Measurements from ENCODE around the gene NT5C. TPM values are rescaled to one million over a fixed set of nuclear protein-coding genes. Genes with fewer than 3 reads are reported as not detected.

Gene NT5C
- total RNA-seq, 1 donor from 2014 or later, result 80.1 TPM

GRCh38 chr17:75091855-75092327 is 39.7 kb downstream of the NT5C start:
- Mint-ChIP-seq H3K27me3 (ENCODE audit: insufficient read depth) (no peaks in the 10 kb centered on the region), H3K4me3 (no peak overlapping the region), H3K36me3 (ENCODE audit: low read depth) (no peaks in the 10 kb centered on the region), H3K9me3 (no peaks in the 10 kb centered on the region), H3K27ac (no peak overlapping the region), H3K4me1 (ENCODE audit: low read depth) (peaks cover 20% of the 10 kb centered on the region)
- no peak for DNase-seq (ENCODE audit: low spot score)
- intact Hi-C loops (cut with micrococcal nuclease), result no loop called here

GRCh38 chr17:75090871-75091854 is 40.4 kb downstream of the NT5C start:
- Mint-ChIP-seq H3K9me3 (no peaks in the 10 kb centered on the region), H3K4me3 (no peak overlapping the region), H3K27ac (no peak overlapping the region), H3K4me1 (ENCODE audit: low read depth) (peaks cover 26% of the 10 kb centered on the region), H3K36me3 (ENCODE audit: low read depth) (no peaks in the 10 kb centered on the region), H3K27me3 (ENCODE audit: insufficient read depth) (no peaks in the 10 kb centered on the region)
- no peak for DNase-seq (ENCODE audit: low spot score)
- intact Hi-C loops (cut with micrococcal nuclease), result no loop called here

- H3K4me1 Mint-ChIP-seq (ENCODE audit: low read depth), result peaks cover 33% of the 10 kb centered on the region
- H3K36me3 Mint-ChIP-seq (ENCODE audit: low read depth), result no peaks in the 10 kb centered on the region
- no peaks in the 10 kb centered on the region for H3K9me3 Mint-ChIP-seq
- no peak for DNase-seq (ENCODE audit: low spot score)
- intact Hi-C loops (cut with micrococcal nuclease), result loop anchor here (5.0 kb wide), 2 partner anchors 41 to 106 kb away; partner anchors contain the start of genes ATP5PD and KCTD2
- peak overlapping the region; percentile 42 for H3K27ac Mint-ChIP-seq
- no peaks in the 10 kb centered on the region for H3K27me3 Mint-ChIP-seq (ENCODE audit: insufficient read depth)
- peak overlapping the region; percentile 80 for H3K4me3 Mint-ChIP-seq
These were observed 42.8 kb downstream of the NT5C start for GRCh38 chr17:75088465-75089417.

DNA sequence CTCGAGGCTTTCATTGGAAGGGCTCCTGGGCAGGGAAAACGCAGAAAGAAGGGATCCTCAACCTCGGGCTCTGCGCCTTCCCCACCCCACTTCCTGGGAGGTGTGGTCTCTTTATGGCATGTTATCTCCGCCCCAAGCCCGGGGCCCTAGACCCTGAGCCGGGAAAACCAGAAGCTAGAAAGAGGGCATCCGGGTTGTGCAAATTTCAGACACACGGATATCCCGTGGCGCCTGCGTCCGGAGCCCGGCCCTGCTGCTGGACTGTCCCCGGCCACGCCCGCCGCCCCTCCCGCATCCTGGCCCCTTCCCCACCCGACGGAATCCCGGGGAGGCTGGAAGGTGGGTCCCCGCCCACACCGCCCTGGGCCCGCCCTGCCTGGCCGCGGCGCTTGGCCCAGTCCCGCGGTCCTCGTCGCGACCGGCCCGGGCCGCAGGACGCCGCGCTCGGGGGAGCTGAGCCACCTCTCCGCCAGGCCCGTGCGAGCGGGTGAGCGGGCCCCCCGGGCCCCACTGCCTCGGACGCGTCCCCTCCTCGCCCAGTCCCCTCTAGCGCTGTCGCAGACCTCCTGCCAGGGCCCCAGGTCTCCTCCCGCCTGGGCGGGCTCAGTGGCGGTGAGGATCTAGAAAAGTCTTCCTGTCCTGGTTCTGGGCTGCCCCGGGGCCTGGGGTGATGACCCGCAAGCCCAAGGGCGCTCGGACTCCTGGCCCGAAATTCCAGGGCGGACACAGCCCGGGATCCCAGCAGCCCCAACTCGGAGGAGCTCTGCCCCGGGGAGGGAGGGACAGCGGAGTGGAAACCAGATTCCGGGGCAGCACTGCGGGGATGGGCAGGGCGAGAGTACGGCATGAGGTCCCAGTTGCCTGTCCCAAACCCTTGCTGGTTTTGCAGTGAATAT is 43.7 kb downstream of the NT5C start, which contains the start of gene SLC16A5:
SLC16A5 (plus strand) TSS at position 397 of the 896 bp plus-strand sequence. CDS start 5,683 bp downstream, outside the sequence.
- Mint-ChIP-seq H3K4me3 (peak within 1 kb of the TSS; percentile 80), H3K27me3 (ENCODE audit: insufficient read depth) (no peaks in the 10 kb centered on the region), H3K27ac (peak within 1 kb of the TSS; percentile 59), H3K36me3 (ENCODE audit: low read depth) (no peaks in the 10 kb centered on the region), H3K9me3 (no peaks in the 10 kb centered on the region), H3K4me1 (ENCODE audit: low read depth) (peaks cover 33% of the 10 kb centered on the region)
- peak; percentile 49 for DNase-seq (ENCODE audit: low spot score)
- intact Hi-C loops (cut with micrococcal nuclease), result loop anchor here (1.0 to 5.0 kb wide), 3 partner anchors 21 to 106 kb away; partner anchors contain the start of genes ARMC7, ATP5PD and KCTD2

DNA sequence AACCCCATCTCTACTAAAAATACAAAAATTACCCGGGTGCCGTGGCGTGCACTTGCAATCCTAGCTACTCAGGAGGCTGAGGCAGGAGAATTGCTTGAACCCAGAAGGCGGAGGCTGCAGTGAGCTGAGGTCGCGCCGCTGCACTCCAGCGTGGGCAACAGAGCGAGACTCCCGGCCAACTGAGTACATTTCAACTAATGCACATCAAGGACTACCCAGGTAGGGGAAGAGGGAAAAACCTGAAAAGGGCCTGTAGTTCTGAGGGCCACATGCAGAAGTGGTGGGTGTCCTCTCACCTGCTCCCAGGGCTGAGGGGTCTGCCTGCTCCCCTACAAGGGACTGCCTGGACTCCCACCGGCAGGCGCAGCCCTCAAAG is 44.4 kb downstream of the NT5C start:
- Mint-ChIP-seq H3K36me3 (ENCODE audit: low read depth) (no peaks in the 10 kb centered on the region), H3K9me3 (no peaks in the 10 kb centered on the region), H3K4me1 (ENCODE audit: low read depth) (peaks cover 27% of the 10 kb centered on the region), H3K27me3 (ENCODE audit: insufficient read depth) (no peaks in the 10 kb centered on the region), H3K4me3 (peak overlapping the region; percentile 69), H3K27ac (peak overlapping the region; percentile 57)
- intact Hi-C loops (cut with micrococcal nuclease), result loop anchor here (1.0 to 5.0 kb wide), 3 partner anchors 22 to 105 kb away; partner anchors contain the start of genes ARMC7, ATP5PD and KCTD2
- no peak for DNase-seq (ENCODE audit: low spot score)

DNA sequence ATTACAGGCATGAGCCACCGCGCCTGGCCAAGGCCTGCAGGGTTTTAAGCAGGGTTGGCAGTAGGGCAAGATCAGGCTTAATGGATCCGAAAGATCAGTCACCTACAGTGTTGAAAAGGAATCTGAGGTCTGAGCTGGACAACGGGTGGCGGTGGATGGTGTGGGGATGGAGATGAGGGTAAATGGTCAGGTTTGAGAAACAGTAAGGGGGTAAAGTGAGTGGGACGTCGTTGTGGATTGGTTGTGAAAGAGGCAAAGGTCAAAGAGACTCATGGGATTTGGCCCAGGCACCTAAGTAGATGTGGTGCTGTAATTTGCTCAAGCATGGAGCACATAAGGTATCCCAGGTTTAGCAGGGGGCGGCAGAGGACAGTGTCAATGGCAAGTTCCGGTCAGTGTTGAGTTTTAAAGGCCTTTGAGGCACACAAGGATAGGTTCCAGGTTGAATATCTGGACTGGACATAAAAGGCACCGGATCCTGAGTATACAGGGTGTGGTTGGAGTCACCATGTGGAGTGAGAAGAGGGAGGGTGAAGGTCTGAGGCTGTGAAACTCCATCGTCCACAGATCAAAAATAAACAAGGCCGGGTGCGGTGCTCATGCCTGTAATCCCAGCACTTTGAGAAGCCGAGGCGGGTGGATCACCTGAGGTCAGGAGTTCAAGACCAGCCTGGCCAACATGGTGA is 44.9 kb downstream of the NT5C start:
- Mint-ChIP-seq H3K36me3 (ENCODE audit: low read depth) (no peaks in the 10 kb centered on the region), H3K27me3 (ENCODE audit: insufficient read depth) (no peaks in the 10 kb centered on the region), H3K9me3 (no peaks in the 10 kb centered on the region), H3K27ac (peak overlapping the region; percentile 59), H3K4me1 (ENCODE audit: low read depth) (peaks cover 25% of the 10 kb centered on the region), H3K4me3 (peak overlapping the region; percentile 69)
- DNase-seq (ENCODE audit: low spot score), result no peak
- intact Hi-C loops (cut with micrococcal nuclease), result loop anchor here (1.0 to 5.0 kb wide), 3 partner anchors 23 to 104 kb away; partner anchors contain the start of genes ARMC7, ATP5PD and KCTD2

- H3K27ac Mint-ChIP-seq, result no peak overlapping the region
- intact Hi-C loops (cut with micrococcal nuclease), result no loop called here
- H3K4me3 Mint-ChIP-seq, result no peak overlapping the region
- no peak for DNase-seq (ENCODE audit: low spot score)
- no peaks in the 10 kb centered on the region for H3K36me3 Mint-ChIP-seq (ENCODE audit: low read depth)
- no peaks in the 10 kb centered on the region for H3K27me3 Mint-ChIP-seq (ENCODE audit: insufficient read depth)
- no peaks in the 10 kb centered on the region for H3K9me3 Mint-ChIP-seq
- peaks cover 19% of the 10 kb centered on the region for H3K4me1 Mint-ChIP-seq (ENCODE audit: low read depth)
These were observed 47.4 kb downstream of the NT5C start for GRCh38 chr17:75084039-75084660.

DNA sequence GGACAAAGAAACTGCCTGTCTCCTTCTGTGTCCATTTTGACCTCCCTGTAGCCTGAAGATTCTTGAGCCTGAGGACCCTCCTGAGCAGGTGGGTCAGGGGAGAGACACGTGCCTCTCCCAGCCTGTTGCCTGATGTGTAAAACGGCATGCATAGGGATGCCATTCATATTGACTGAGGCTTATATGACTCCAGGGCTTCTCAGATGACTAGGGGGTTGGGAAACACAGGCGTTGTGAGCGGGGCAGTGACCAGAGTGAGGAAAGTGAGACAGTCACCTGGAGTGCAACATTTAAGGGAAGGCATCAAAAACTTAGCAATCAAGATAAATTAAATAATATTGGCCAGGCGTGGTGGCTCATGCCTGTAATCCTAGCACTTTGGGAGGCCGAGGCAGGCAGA is 48.9 kb downstream of the NT5C start:
- intact Hi-C loops (cut with micrococcal nuclease), result no loop called here
- no peak for DNase-seq (ENCODE audit: low spot score)
- Mint-ChIP-seq H3K36me3 (ENCODE audit: low read depth) (no peaks in the 10 kb centered on the region), H3K9me3 (no peaks in the 10 kb centered on the region), H3K4me3 (no peak overlapping the region), H3K4me1 (ENCODE audit: low read depth) (peaks cover 21% of the 10 kb centered on the region), H3K27ac (no peak overlapping the region), H3K27me3 (ENCODE audit: insufficient read depth) (no peaks in the 10 kb centered on the region)

DNA sequence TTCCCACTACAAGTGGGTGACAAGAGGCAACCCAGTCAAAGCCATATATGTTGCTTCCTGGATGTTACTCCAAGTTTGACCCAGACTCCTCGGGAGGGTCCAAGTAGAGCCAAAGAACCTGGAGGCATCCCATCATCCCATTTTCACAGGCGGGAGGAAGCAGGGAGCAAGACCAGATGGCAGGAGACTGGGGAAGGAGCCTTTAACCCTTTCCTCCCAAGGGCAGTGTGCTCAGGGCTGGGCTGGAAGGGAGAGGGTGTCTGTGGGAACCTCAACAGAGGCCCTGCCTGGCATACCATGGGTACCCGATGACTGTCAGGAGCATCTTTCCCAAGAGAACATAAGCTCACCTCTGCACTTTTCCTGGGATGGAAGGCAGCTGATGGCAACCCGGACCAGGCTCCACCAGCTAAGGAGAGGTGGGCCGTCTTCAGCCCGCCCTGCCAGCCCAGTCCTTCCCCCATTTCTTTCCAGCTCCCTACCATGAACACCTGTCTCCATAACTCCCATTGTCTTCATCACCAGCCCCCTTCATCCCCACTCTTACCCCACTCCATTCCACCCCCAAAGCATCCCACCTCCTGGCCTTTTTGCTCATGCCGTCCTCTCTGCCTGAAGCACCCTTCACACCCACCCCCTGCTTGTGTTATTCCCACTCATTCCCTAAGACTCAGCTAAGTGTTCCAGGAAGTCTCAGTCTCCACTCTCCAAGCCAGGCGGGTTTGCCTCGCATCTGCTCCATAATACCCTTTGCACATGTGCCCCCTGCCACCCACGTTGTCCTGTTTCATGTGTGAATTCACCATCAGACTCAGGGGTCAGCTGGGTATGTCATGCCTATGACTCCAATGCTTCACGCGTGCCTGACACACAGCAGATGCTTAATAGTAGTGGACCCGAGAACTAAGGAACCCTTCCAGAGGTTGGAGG is 49.7 kb downstream of the NT5C start:
- Mint-ChIP-seq H3K27me3 (ENCODE audit: insufficient read depth) (no peaks in the 10 kb centered on the region), H3K36me3 (ENCODE audit: low read depth) (no peaks in the 10 kb centered on the region), H3K4me3 (no peak overlapping the region), H3K9me3 (no peaks in the 10 kb centered on the region), H3K4me1 (ENCODE audit: low read depth) (peaks cover 24% of the 10 kb centered on the region), H3K27ac (no peak overlapping the region)
- intact Hi-C loops (cut with micrococcal nuclease), result no loop called here
- DNase-seq (ENCODE audit: low spot score), result no peak

Measured in activated T-helper 1 cell treated with anti-CD3 and anti-CD28 coated beads, Interleukin-12 subunit alpha, Interleukin-12 subunit beta, Interleukin-2, Interleukin-4 antibody, amounts not matched to agents 30 ng/mL and 10 ng/mL and 1 ng/mL, durations not matched to agents 14 hours and 24 hours and 36 hours (primary cell).